ENCODE data around the gene SH2D3A. TPM values are rescaled to one million over a fixed set of nuclear protein-coding genes. Genes with fewer than 3 reads are reported as not detected.

Gene SH2D3A
- polyA plus RNA-seq, 3 donors = 0.11 TPM; not detected in 2

DNA sequence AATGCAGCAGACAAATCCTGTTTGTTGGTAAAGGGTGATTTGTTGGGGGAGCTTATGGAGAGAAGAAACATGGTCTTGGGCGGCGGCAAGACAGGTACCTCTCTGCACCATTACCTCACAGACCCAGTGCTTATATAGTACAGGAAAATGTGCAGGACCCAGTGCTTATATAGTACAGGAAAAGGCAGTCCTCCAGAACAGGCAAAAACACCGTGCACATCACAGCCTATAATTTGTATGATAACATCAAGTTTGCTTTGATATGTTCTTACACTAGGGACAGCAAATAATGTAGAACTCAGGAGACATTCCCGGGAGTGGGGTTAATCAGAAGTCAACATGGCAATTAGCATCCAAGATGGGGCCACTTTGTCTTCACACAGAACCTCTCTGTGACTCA lies 26.2 kb upstream of the SH2D3A start:
- H3K4me3 Mint-ChIP-seq = no peak overlapping the region
- no peak overlapping the region for H3K4me3 ChIP-seq (replicated peaks in 1 of 3; ENCODE audit: low read depth in 2 of 3, low read length in 3 of 3)
- peaks cover 22 to 63% of the 10 kb centered on the region in 2 donors for H3K36me3 ChIP-seq (replicated peaks in 1 of 2; ENCODE audit: control insufficient read depth in 1 of 2, insufficient read depth in 2 of 2, low read length in 2 of 2)
- H3K27ac ChIP-seq (ENCODE audit: low read depth in 1 of 2, low read length in 2 of 2) = no peak overlapping the region
- H3K79me2 ChIP-seq (ENCODE audit: insufficient read depth, low read length) = peaks cover 100% of the 10 kb centered on the region
- peaks cover 47% of the 10 kb centered on the region for H3K4me1 Mint-ChIP-seq
- H3K36me3 Mint-ChIP-seq = peaks cover 50 to 71% of the 10 kb centered on the region in 2 donors
- peaks cover 4 to 11% (median 7%) of the 10 kb centered on the region in 7 donors for H3K9me3 Mint-ChIP-seq
- H4K20me1 ChIP-seq (ENCODE audit: insufficient read depth, low read length) = peaks cover 100% of the 10 kb centered on the region
- peaks cover 8 to 9% of the 10 kb centered on the region in 2 donors for H3K9me3 ChIP-seq (replicated peaks in 1 of 2; ENCODE audit: control insufficient read depth in 1 of 2, insufficient read depth in 1 of 2, low read length in 2 of 2)
- peaks cover 25 to 28% of the 10 kb centered on the region in 2 donors for H3K4me1 ChIP-seq (ENCODE audit: control insufficient read depth in 1 of 2, insufficient read depth in 2 of 2, low read length in 2 of 2)
- peak overlapping the region in 1 of 7 donors; percentile 33 for H3K27ac Mint-ChIP-seq
- H3K27me3 ChIP-seq (ENCODE audit: control insufficient read depth in 2 of 2, insufficient read depth in 2 of 2, low read length in 2 of 2) = no peaks in the 10 kb centered on the region
- WGBS (ENCODE audit: insufficient coverage) = 100% methylated on average over 1 of the region's 4 CpGs
- TF ChIP-seq, protein P1, sequence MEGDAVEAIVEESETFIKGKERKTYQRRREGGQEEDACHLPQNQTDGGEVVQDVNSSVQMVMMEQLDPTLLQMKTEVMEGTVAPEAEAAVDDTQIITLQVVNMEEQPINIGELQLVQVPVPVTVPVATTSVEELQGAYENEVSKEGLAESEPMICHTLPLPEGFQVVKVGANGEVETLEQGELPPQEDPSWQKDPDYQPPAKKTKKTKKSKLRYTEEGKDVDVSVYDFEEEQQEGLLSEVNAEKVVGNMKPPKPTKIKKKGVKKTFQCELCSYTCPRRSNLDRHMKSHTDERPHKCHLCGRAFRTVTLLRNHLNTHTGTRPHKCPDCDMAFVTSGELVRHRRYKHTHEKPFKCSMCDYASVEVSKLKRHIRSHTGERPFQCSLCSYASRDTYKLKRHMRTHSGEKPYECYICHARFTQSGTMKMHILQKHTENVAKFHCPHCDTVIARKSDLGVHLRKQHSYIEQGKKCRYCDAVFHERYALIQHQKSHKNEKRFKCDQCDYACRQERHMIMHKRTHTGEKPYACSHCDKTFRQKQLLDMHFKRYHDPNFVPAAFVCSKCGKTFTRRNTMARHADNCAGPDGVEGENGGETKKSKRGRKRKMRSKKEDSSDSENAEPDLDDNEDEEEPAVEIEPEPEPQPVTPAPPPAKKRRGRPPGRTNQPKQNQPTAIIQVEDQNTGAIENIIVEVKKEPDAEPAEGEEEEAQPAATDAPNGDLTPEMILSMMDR (IDR thresholded peaks at IDR 0.05) = no peak
- intact Hi-C loops (cut with micrococcal nuclease) = no loop called here
- DNase-seq = no peak
- H2AFZ ChIP-seq (ENCODE audit: insufficient read depth, low read depth, low read length, poor library complexity, severe bottlenecking) = no peak overlapping the region
- H3K27me3 Mint-ChIP-seq (ENCODE audit: low read depth in 3 of 3) = peaks cover 0 to 2% (median 0%) of the 10 kb centered on the region in 3 donors
- no peak overlapping the region for H3K9ac ChIP-seq (ENCODE audit: insufficient read depth, low read length, poor library complexity, severe bottlenecking)
- no peak overlapping the region for H3K4me2 ChIP-seq (replicated peaks; ENCODE audit: extremely low read depth, low read length, poor library complexity, severe bottlenecking)

GRCh38 chr19:6791237-6791636 lies 24.0 kb upstream of the SH2D3A start:
- peaks cover 30% of the 10 kb centered on the region for H3K4me1 Mint-ChIP-seq
- Histone ChIP-seq H2AFZ (ENCODE audit: insufficient read depth, low read depth, low read length, poor library complexity, severe bottlenecking) (no peak overlapping the region), H3K36me3 (replicated peaks in 1 of 2; ENCODE audit: control insufficient read depth in 1 of 2, insufficient read depth in 2 of 2, low read length in 2 of 2) (peaks cover 32 to 76% of the 10 kb centered on the region in 2 donors), H3K27ac (ENCODE audit: low read depth in 1 of 2, low read length in 2 of 2) (peak overlapping the region in 1 of 2 donors; percentile 38), H4K20me1 (ENCODE audit: insufficient read depth, low read length) (peaks cover 99% of the 10 kb centered on the region), H3K9me3 (replicated peaks in 1 of 2; ENCODE audit: control insufficient read depth in 1 of 2, insufficient read depth in 1 of 2, low read length in 2 of 2) (peaks cover 8 to 9% of the 10 kb centered on the region in 2 donors), H3K27me3 (ENCODE audit: control insufficient read depth in 2 of 2, insufficient read depth in 2 of 2, low read length in 2 of 2) (no peaks in the 10 kb centered on the region), H3K9ac (ENCODE audit: insufficient read depth, low read length, poor library complexity, severe bottlenecking) (no peak overlapping the region), H3K79me2 (ENCODE audit: insufficient read depth, low read length) (peaks cover 99% of the 10 kb centered on the region), H3K4me3 (replicated peaks in 1 of 3; ENCODE audit: low read depth in 2 of 3, low read length in 3 of 3) (no peak overlapping the region), H3K4me2 (replicated peaks; ENCODE audit: extremely low read depth, low read length, poor library complexity, severe bottlenecking) (no peak overlapping the region), H3K4me1 (ENCODE audit: control insufficient read depth in 1 of 2, insufficient read depth in 2 of 2, low read length in 2 of 2) (peaks cover 4 to 8% of the 10 kb centered on the region in 2 donors)
- H3K27me3 Mint-ChIP-seq (ENCODE audit: low read depth in 3 of 3) = peaks cover 0 to 2% (median 0%) of the 10 kb centered on the region in 3 donors
- intact Hi-C loops (cut with micrococcal nuclease) = no loop called here
- WGBS (ENCODE audit: insufficient coverage) = 79% methylated on average over 6 of the region's 6 CpGs
- H3K27ac Mint-ChIP-seq = peak overlapping the region in 4 of 7 donors; percentile 14 to 89 (median 60)
- H3K4me3 Mint-ChIP-seq = no peak overlapping the region
- TF ChIP-seq, protein P1 (IDR thresholded peaks at IDR 0.05) = no peak
- H3K9me3 Mint-ChIP-seq = peaks cover 4 to 11% (median 7%) of the 10 kb centered on the region in 7 donors
- no peak for DNase-seq
- peaks cover 49 to 78% of the 10 kb centered on the region in 2 donors for H3K36me3 Mint-ChIP-seq

Measured in CD14-positive monocyte (primary cell).